ENCODE results near the gene AGGF1.
A peak's percentile ranks its signal among the peaks of the same experiment; 100 is the strongest.
"Not testable (repeated sequence)": the region's sequence is repeated elsewhere in the genome, so short reads cannot be mapped to it uniquely, and the experiment has no call there.

AGGF1 gene

DNA sequence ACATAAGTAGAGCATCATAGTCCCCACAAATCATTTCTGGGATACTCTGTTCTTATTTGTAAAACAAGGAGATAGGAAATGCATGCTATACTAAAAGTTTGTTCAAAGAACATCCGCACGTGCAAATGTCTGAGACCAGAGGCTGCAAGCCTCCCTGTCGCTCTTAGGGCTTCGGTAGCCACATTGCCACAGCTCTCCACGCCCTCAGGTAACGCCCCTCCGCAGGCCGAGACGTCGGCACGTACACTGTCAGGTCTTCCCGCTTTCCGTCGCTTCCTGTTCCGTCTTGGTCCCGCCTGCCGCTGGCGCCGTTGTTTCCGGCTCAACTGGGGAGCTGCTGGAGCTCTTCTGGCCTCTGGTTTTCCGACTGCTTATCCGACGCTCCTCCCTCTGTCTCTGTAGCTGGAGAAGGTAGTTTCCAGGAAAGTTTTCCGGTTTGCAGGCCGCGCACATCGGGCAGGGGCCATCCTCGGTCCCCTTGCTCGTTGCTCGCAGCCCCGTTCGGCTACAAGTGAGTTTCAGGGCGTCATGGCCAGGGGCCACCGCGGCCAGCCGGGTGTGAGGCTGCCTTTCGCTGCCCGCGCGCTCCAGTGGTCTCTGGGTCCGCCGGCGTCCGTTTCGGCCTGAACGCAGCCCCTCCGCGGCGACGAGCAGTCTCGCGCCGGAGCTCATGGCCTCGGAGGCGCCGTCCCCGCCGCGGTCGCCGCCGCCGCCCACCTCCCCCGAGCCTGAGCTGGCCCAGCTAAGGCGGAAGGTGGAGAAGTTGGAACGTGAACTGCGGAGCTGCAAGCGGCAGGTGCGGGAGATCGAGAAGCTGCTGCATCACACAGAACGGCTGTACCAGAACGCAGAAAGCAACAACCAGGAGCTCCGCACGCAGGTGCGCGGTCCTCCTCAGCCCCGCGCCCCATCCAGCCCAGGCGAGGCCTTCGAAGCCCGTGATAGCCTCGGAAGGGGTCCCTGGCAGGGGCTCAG lies at the start of gene AGGF1:
AGGF1 (plus strand) TSS at position 308 of the 975 bp plus-strand sequence; CDS start at position 671, 363 bp downstream.
- Histone ChIP-seq H3K27me3 (ENCODE audit: insufficient read depth, low read length) (no peaks in the 10 kb centered on the region), H3K4me3 (ENCODE audit: low read length) (peak within 1 kb of the TSS; percentile 89), H3K36me3 (ENCODE audit: insufficient read depth, low read length) (peaks cover 12% of the 10 kb centered on the region), H2AFZ (ENCODE audit: low read depth, low read length) (peak within 1 kb of the TSS; percentile 92), H3K9me3 (ENCODE audit: low read length) (peaks cover 3% of the 10 kb centered on the region), H3K4me1 (ENCODE audit: insufficient read depth, low read length) (peaks cover 7% of the 10 kb centered on the region)

GRCh38 chr5:76980518-76981144 lies 49.6 kb upstream of the AGGF1 start:
- H3K27me3 ChIP-seq (ENCODE audit: insufficient read depth, low read length) = no peaks in the 10 kb centered on the region
- H3K4me3 ChIP-seq (ENCODE audit: low read length) = no peak overlapping the region
- no peaks in the 10 kb centered on the region for H3K36me3 ChIP-seq (ENCODE audit: insufficient read depth, low read length)
- no peaks in the 10 kb centered on the region for H3K4me1 ChIP-seq (ENCODE audit: insufficient read depth, low read length)
- no peaks in the 10 kb centered on the region for H3K9me3 ChIP-seq (ENCODE audit: low read length)
- H2AFZ ChIP-seq (ENCODE audit: low read depth, low read length) = no peak overlapping the region

- Histone ChIP-seq H3K4me1 (ENCODE audit: insufficient read depth, low read length) (no peaks in the 10 kb centered on the region), H3K27me3 (ENCODE audit: insufficient read depth, low read length) (no peaks in the 10 kb centered on the region), H3K36me3 (ENCODE audit: insufficient read depth, low read length) (no peaks in the 10 kb centered on the region), H2AFZ (ENCODE audit: low read depth, low read length) (no peak overlapping the region), H3K4me3 (ENCODE audit: low read length) (no peak overlapping the region), H3K9me3 (ENCODE audit: low read length) (peaks cover 2% of the 10 kb centered on the region)
These were observed 47.8 kb upstream of the AGGF1 start for GRCh38 chr5:76982450-76982849.

GRCh38 chr5:76983468-76983867 lies 46.7 kb upstream of the AGGF1 start:
- Histone ChIP-seq H3K4me3 (ENCODE audit: low read length) (no peak overlapping the region), H3K27me3 (ENCODE audit: insufficient read depth, low read length) (no peaks in the 10 kb centered on the region), H2AFZ (ENCODE audit: low read depth, low read length) (no peak overlapping the region), H3K9me3 (ENCODE audit: low read length) (peaks cover 2% of the 10 kb centered on the region), H3K36me3 (ENCODE audit: insufficient read depth, low read length) (no peaks in the 10 kb centered on the region), H3K4me1 (ENCODE audit: insufficient read depth, low read length) (no peaks in the 10 kb centered on the region)

DNA sequence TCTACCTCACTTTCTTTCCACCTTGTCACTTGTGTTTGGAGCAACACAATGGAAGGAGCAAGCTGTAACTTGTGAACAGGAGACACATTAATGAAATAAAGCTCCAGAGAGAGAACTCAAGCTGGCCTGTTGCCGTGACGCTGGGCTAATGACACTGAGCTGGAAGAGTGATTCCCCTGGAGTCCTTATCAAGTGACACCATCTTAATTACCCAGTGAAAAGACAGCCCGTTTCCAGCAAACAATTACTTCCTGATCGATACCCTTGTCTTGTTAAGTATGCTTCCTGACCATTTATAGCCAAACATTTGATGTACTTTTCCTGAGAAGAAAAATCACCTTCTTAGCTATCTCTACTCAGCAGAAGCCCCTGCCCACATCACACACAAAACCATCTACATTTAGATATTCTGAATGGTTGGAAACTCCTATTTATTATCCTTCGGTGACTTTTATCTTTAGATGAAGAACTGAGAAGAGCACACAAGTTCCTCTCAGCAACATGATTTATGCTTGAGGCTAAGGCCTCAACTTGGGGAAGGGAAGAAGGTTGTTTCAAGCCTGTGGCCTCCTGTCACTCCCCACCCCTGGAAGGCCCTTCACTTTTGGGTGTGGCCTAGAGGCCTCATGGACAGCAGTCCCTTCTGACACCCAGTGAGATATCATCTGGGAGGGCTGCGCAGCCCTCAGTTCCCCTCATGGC lies 43.2 kb upstream of the AGGF1 start:
- no peaks in the 10 kb centered on the region for H3K36me3 ChIP-seq (ENCODE audit: insufficient read depth, low read length)
- peaks cover 2% of the 10 kb centered on the region for H3K9me3 ChIP-seq (ENCODE audit: low read length)
- no peaks in the 10 kb centered on the region for H3K4me1 ChIP-seq (ENCODE audit: insufficient read depth, low read length)
- no peaks in the 10 kb centered on the region for H3K27me3 ChIP-seq (ENCODE audit: insufficient read depth, low read length)
- H3K4me3 ChIP-seq (ENCODE audit: low read length) = no peak overlapping the region
- no peak overlapping the region for H2AFZ ChIP-seq (ENCODE audit: low read depth, low read length)

GRCh38 chr5:76990899-76991459 lies 39.2 kb upstream of the AGGF1 start:
- Histone ChIP-seq H3K9me3 (ENCODE audit: low read length) (peaks cover 2% of the 10 kb centered on the region), H3K4me1 (ENCODE audit: insufficient read depth, low read length) (no peaks in the 10 kb centered on the region), H2AFZ (ENCODE audit: low read depth, low read length) (no peak overlapping the region), H3K4me3 (ENCODE audit: low read length) (no peak overlapping the region), H3K27me3 (ENCODE audit: insufficient read depth, low read length) (no peaks in the 10 kb centered on the region), H3K36me3 (ENCODE audit: insufficient read depth, low read length) (no peaks in the 10 kb centered on the region)

GRCh38 chr5:76993436-76993835 lies 36.8 kb upstream of the AGGF1 start:
- H3K36me3 ChIP-seq (ENCODE audit: insufficient read depth, low read length); H3K9me3 ChIP-seq (ENCODE audit: low read length); H3K4me1 ChIP-seq (ENCODE audit: insufficient read depth, low read length); H3K4me3 ChIP-seq (ENCODE audit: low read length); H2AFZ ChIP-seq (ENCODE audit: low read depth, low read length); H3K27me3 ChIP-seq (ENCODE audit: insufficient read depth, low read length): not testable (repeated sequence)

DNA sequence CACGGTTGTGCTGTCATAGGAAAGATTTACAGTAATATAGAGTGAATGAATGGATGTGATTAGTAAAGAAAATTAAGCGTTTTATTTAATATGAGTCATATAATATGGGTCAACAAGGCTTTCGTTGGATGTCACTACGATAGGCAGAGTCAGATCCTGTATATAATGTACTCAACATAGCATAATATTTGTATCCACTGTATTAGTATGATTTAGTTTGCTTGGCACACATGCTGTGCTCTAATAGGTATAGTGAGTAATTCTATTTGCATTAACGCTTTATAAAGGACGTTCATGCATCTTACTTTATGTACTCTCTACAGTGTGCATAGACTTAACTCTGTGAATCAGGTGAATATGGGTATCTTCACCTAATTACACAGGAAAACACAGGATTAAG lies 35.9 kb upstream of the AGGF1 start:
- no peaks in the 10 kb centered on the region for H3K4me1 ChIP-seq (ENCODE audit: insufficient read depth, low read length)
- H3K27me3 ChIP-seq (ENCODE audit: insufficient read depth, low read length) = no peaks in the 10 kb centered on the region
- H2AFZ ChIP-seq (ENCODE audit: low read depth, low read length) = no peak overlapping the region
- no peaks in the 10 kb centered on the region for H3K36me3 ChIP-seq (ENCODE audit: insufficient read depth, low read length)
- no peaks in the 10 kb centered on the region for H3K9me3 ChIP-seq (ENCODE audit: low read length)
- no peak overlapping the region for H3K4me3 ChIP-seq (ENCODE audit: low read length)

DNA sequence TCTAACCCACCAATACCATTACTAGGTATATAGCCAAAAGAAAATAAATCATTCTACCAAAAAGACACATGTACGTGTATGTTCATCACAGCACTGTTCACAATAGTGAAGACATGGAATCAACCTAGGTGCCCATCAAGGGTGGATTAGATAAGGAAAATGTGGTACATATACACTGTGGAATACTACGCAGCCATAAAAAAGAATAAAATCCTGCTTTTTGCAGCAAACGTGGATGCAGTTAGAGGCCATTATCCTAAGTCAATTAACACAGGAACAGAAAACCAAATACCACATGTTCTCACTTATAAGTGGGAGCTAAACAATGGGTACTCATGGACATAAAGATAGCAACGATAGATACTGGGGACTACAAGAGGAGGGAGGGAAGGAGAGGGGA lies 32.0 kb upstream of the AGGF1 start:
- H3K4me3 ChIP-seq (ENCODE audit: low read length); H3K4me1 ChIP-seq (ENCODE audit: insufficient read depth, low read length); H3K27me3 ChIP-seq (ENCODE audit: insufficient read depth, low read length); H2AFZ ChIP-seq (ENCODE audit: low read depth, low read length); H3K9me3 ChIP-seq (ENCODE audit: low read length); H3K36me3 ChIP-seq (ENCODE audit: insufficient read depth, low read length): not testable (repeated sequence)

DNA sequence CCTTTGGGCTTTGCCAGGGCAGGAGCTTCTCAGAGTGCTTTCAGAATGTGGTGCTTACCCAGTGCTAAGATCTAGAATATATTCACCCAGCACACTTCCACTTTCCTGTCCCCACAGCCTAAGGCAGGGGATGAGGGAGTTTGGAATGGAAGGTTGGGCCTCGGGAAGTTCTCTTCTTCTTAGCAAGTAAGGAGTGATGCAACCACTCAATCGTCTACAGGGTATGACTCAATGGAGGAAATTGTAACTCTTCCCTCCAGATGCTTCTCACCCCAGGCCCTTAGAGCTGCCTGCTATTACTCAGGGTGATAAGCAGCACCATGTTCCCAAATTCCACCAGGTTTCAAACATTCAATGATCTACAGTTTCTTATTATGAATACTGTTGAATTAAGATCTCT lies 30.8 kb upstream of the AGGF1 start:
- H3K4me3 ChIP-seq (ENCODE audit: low read length) = no peak overlapping the region
- H3K27me3 ChIP-seq (ENCODE audit: insufficient read depth, low read length) = no peaks in the 10 kb centered on the region
- no peaks in the 10 kb centered on the region for H3K9me3 ChIP-seq (ENCODE audit: low read length)
- no peak overlapping the region for H2AFZ ChIP-seq (ENCODE audit: low read depth, low read length)
- H3K36me3 ChIP-seq (ENCODE audit: insufficient read depth, low read length) = no peaks in the 10 kb centered on the region
- H3K4me1 ChIP-seq (ENCODE audit: insufficient read depth, low read length) = no peaks in the 10 kb centered on the region

DNA sequence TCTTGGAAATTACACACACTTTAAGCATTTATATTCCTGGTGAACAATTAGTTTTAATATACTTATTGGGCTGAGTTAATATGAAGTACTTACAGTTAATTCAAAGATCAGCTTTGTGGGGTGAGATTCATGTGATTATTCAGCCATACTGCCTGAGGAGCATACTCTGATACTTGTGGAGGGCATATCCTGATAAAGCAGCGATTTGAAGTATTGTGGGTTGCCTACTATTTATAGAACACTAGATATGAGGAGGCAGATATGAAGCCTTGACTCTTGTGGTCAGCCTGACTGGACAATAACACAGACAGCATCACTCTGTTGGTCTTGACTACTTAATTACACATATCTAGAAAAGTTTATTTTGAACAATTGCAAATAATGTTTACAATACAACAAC lies 27.0 kb upstream of the AGGF1 start:
- no peaks in the 10 kb centered on the region for H3K9me3 ChIP-seq (ENCODE audit: low read length)
- H3K27me3 ChIP-seq (ENCODE audit: insufficient read depth, low read length) = peaks cover 2% of the 10 kb centered on the region
- H2AFZ ChIP-seq (ENCODE audit: low read depth, low read length) = no peak overlapping the region
- no peak overlapping the region for H3K4me3 ChIP-seq (ENCODE audit: low read length)
- no peaks in the 10 kb centered on the region for H3K4me1 ChIP-seq (ENCODE audit: insufficient read depth, low read length)
- H3K36me3 ChIP-seq (ENCODE audit: insufficient read depth, low read length) = no peaks in the 10 kb centered on the region

GRCh38 chr5:77006124-77006523 lies 24.1 kb upstream of the AGGF1 start:
- Histone ChIP-seq H2AFZ (ENCODE audit: low read depth, low read length) (no peak overlapping the region), H3K27me3 (ENCODE audit: insufficient read depth, low read length) (peaks cover 2% of the 10 kb centered on the region), H3K9me3 (ENCODE audit: low read length) (no peaks in the 10 kb centered on the region), H3K36me3 (ENCODE audit: insufficient read depth, low read length) (no peaks in the 10 kb centered on the region), H3K4me1 (ENCODE audit: insufficient read depth, low read length) (no peaks in the 10 kb centered on the region), H3K4me3 (ENCODE audit: low read length) (no peak overlapping the region)

DNA sequence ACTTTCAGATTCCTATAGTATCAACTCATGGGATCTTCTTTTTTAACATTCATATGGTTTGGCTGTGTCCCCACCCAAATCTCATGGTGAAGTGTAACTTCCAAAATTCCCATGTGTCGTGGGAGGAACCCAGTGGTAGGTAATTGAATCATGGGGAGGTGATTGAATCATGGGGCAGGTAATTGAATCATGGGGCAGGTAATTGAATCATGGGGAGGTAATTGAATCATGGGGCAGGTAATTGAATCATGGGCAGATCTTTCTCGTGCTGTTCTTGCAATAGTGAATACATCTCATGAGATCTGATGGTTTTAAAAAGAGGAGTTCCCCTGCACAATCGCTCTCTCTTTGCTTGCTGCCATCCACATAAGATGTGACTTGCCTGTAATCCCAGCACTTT lies 21.8 kb upstream of the AGGF1 start:
- Histone ChIP-seq H3K36me3 (ENCODE audit: insufficient read depth, low read length) (no peaks in the 10 kb centered on the region), H3K27me3 (ENCODE audit: insufficient read depth, low read length) (peaks cover 7% of the 10 kb centered on the region), H3K9me3 (ENCODE audit: low read length) (no peaks in the 10 kb centered on the region), H2AFZ (ENCODE audit: low read depth, low read length) (no peak overlapping the region), H3K4me1 (ENCODE audit: insufficient read depth, low read length) (no peaks in the 10 kb centered on the region), H3K4me3 (ENCODE audit: low read length) (no peak overlapping the region)
